Measurements from ENCODE around the gene ARL15.

- TF ChIP-seq GATA3 (IDR thresholded peaks at IDR 0.05; ENCODE audit: low read depth, low read length) (no peak), GATA2 (IDR thresholded peaks at IDR 0.05; ENCODE audit: low read depth, low read length) (no peak)
These were observed 36.7 kb downstream of the ARL15 start for GRCh38 chr5:54273715-54274114.

All from SH-SY5Y (cell line).